ENCODE results near the gene CDH23. TPM values are rescaled to one million over a fixed set of nuclear protein-coding genes. Genes with fewer than 3 reads are reported as not detected.

CDH23 gene
- total RNA-seq, 2 donors from 2014 or later = 28.5 to 58.7 TPM

DNA sequence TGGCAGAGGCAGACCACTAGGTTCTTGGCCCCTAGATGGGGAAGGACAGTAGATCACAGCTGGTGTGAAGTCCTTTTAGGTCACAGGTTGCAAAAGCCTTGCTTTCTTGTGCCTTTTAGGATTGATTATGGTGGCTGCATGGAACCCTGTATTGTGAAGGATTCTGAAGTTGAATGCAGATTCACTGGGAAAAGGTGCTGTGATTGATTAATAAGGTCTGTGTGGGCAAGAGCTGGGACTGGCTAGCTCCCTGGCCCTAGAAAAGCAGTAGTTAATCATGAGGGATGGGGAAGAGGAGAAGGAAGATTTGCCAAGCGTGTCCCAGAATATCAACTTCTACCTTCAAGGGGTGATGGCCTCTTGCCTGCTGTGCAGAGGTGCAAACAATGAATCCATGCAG lies 105.5 kb downstream of the CDH23 start:
- no peak for ATAC-seq

DNA sequence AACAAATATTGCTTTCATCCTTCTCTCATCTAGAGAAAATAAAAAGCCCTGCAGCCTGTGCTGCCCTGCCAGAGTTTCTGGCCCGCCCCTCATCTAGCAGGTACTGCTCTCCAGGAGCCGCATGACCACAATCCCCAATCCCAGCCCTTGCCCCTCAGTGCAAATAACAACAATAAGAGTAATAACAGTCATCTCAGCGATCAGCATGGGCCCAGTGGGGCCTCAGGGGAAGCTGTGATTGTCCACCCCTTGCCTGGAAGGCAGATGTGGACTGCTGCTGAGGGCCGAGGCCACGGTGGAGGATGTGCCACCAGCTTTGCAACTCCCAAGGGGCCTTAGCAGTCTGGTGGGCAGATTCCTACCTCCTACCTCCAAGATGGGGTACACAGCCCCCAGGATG lies 106.1 kb downstream of the CDH23 start:
- no peaks in the 10 kb centered on the region for H3K27me3 ChIP-seq
- whole genome bisulfite sequencing, 2 donors = 78 to 84% methylated on average over 3 to 5 of the region's 5 CpGs

More for the DNA sequence above, 105.5 kb downstream of the CDH23 start:
- Histone ChIP-seq H3K9me3 (no peaks in the 10 kb centered on the region), H3K4me3 (no peak overlapping the region), H3K4me1 (no peaks in the 10 kb centered on the region), H3K36me3 (replicated peaks in 1 of 2; ENCODE audit: insufficient read depth in 1 of 2, low read depth in 2 of 2) (no peaks in the 10 kb centered on the region), H3K27me3 (no peaks in the 10 kb centered on the region), H3K27ac (no peak overlapping the region)
- TF ChIP-seq POLR2A (IDR thresholded peaks at IDR 0.05) = no peak
- TF ChIP-seq, protein P1, sequence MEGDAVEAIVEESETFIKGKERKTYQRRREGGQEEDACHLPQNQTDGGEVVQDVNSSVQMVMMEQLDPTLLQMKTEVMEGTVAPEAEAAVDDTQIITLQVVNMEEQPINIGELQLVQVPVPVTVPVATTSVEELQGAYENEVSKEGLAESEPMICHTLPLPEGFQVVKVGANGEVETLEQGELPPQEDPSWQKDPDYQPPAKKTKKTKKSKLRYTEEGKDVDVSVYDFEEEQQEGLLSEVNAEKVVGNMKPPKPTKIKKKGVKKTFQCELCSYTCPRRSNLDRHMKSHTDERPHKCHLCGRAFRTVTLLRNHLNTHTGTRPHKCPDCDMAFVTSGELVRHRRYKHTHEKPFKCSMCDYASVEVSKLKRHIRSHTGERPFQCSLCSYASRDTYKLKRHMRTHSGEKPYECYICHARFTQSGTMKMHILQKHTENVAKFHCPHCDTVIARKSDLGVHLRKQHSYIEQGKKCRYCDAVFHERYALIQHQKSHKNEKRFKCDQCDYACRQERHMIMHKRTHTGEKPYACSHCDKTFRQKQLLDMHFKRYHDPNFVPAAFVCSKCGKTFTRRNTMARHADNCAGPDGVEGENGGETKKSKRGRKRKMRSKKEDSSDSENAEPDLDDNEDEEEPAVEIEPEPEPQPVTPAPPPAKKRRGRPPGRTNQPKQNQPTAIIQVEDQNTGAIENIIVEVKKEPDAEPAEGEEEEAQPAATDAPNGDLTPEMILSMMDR (IDR thresholded peaks at IDR 0.05) = no peak
- intact Hi-C loops (cut with DNase I) = no loop called here
- WGBS, 2 donors = 86 to 92% methylated on average over 1 of the region's 1 CpG
- no peak for DNase-seq

GRCh38 chr10:71504168-71504567 lies 107.4 kb downstream of the CDH23 start:
- no peak overlapping the region for H3K27ac ChIP-seq
- H3K9me3 ChIP-seq = no peaks in the 10 kb centered on the region
- TF ChIP-seq, protein P1 (IDR thresholded peaks at IDR 0.05) = no peak
- no peak for TF ChIP-seq POLR2A (IDR thresholded peaks at IDR 0.05)
- intact Hi-C loops (cut with DNase I) = no loop called here
- H3K36me3 ChIP-seq (replicated peaks in 1 of 2; ENCODE audit: insufficient read depth in 1 of 2, low read depth in 2 of 2) = no peaks in the 10 kb centered on the region
- ATAC-seq = no peak
- H3K27me3 ChIP-seq = no peaks in the 10 kb centered on the region
- 61 to 63% methylated on average over 2 of the region's 2 CpGs for WGBS, 2 donors
- H3K4me1 ChIP-seq = no peaks in the 10 kb centered on the region
- no peak for DNase-seq
- no peak overlapping the region for H3K4me3 ChIP-seq

More for the DNA sequence above, 106.1 kb downstream of the CDH23 start:
- DNase-seq (no peak), ATAC-seq (no peak)
- H3K9me3 ChIP-seq = no peaks in the 10 kb centered on the region
- no peaks in the 10 kb centered on the region for H3K36me3 ChIP-seq (replicated peaks in 1 of 2; ENCODE audit: insufficient read depth in 1 of 2, low read depth in 2 of 2)
- TF ChIP-seq, protein P1 (IDR thresholded peaks at IDR 0.05) = no peak
- no peak for TF ChIP-seq POLR2A (IDR thresholded peaks at IDR 0.05)
- intact Hi-C loops (cut with DNase I) = no loop called here
- no peaks in the 10 kb centered on the region for H3K4me1 ChIP-seq
- H3K4me3 ChIP-seq = no peak overlapping the region
- H3K27ac ChIP-seq = no peak overlapping the region

DNA sequence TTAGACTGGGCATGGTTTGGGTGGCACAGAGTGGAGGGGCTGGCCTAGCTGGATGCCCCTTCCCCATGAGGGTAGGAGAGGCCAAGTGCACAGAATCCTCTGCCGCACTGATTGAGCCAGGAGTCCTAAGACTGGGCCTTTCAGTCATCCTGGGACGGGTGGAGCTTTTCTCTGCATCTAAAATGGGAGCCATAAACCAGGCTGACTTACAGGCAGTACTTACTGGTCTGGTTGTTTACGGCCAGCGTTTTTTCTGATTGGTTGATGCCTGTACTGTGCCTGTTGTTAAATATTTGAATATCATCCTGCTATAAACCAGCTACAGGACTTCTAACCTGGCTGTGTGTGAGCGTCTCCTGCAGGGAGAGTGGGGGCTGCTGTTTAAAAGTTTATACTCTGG lies 107.8 kb downstream of the CDH23 start:
- H3K4me3 ChIP-seq = no peak overlapping the region
- TF ChIP-seq POLR2A (IDR thresholded peaks at IDR 0.05) = no peak
- TF ChIP-seq, protein P1 (IDR thresholded peaks at IDR 0.05) = no peak
- DNase-seq (no peak), ATAC-seq (no peak)
- no peaks in the 10 kb centered on the region for H3K36me3 ChIP-seq (replicated peaks in 1 of 2; ENCODE audit: insufficient read depth in 1 of 2, low read depth in 2 of 2)
- WGBS, 2 donors = 60 to 67% methylated on average over 5 of the region's 5 CpGs
- H3K27ac ChIP-seq = no peak overlapping the region
- no peaks in the 10 kb centered on the region for H3K9me3 ChIP-seq
- H3K4me1 ChIP-seq = no peaks in the 10 kb centered on the region
- H3K27me3 ChIP-seq = no peaks in the 10 kb centered on the region
- intact Hi-C loops (cut with DNase I) = no loop called here

- H3K27me3 ChIP-seq = no peaks in the 10 kb centered on the region
- no peak overlapping the region for H3K4me3 ChIP-seq
- no peak for ATAC-seq
- intact Hi-C loops (cut with DNase I) = no loop called here
- H3K27ac ChIP-seq = no peak overlapping the region
- WGBS, 2 donors = 90 to 91% methylated on average over 3 of the region's 3 CpGs
- H3K4me1 ChIP-seq = no peaks in the 10 kb centered on the region
- DNase-seq = no peak
- no peak for TF ChIP-seq POLR2A (IDR thresholded peaks at IDR 0.05)
- TF ChIP-seq, protein P1 (IDR thresholded peaks at IDR 0.05) = no peak
- H3K36me3 ChIP-seq (replicated peaks in 1 of 2; ENCODE audit: insufficient read depth in 1 of 2, low read depth in 2 of 2) = no peaks in the 10 kb centered on the region
- H3K9me3 ChIP-seq = no peaks in the 10 kb centered on the region
Observed at GRCh38 chr10:71505862-71506261, 109.1 kb downstream of the CDH23 start.
